Measurements from ENCODE around the gene PPM1G.
A peak's percentile ranks its signal among the peaks of the same experiment; 100 is the strongest.

PPM1G gene

GRCh38 chr2:27390822-27391679 is 18.3 kb downstream of the PPM1G start:
- no peak for DNase-seq (ENCODE audit: low read depth)
- no peak overlapping the region for H3K4me3 ChIP-seq (ENCODE audit: low read depth, low read length)
- TF ChIP-seq CTCF (conservative IDR thresholded peaks at IDR 0.05; ENCODE audit: low read depth, low read length): no peak

- TF ChIP-seq CTCF (conservative IDR thresholded peaks at IDR 0.05; ENCODE audit: low read depth, low read length): no peak
These were observed 27.7 kb downstream of the PPM1G start for GRCh38 chr2:27381577-27382181.

GRCh38 chr2:27380626-27381545 is 28.5 kb downstream of the PPM1G start, which contains the start of gene ZNF513:
TSS of gene ZNF513 (minus strand) at chr2:27380734. CDS start at chr2:27380526, 208 bp downstream.
- peak; percentile 97 for DNase-seq (ENCODE audit: low read depth)
- no peak for TF ChIP-seq CTCF (conservative IDR thresholded peaks at IDR 0.05; ENCODE audit: low read depth, low read length)
- H3K4me3 ChIP-seq (ENCODE audit: low read depth, low read length): peak within 1 kb of the TSS; percentile 80

More at GRCh38 chr2:27381577-27382181, 27.7 kb downstream of the PPM1G start:
- H3K4me3 ChIP-seq (ENCODE audit: low read depth, low read length): no peak overlapping the region
- DNase-seq (ENCODE audit: low read depth): no peak

- TF ChIP-seq CTCF (conservative IDR thresholded peaks at IDR 0.05; ENCODE audit: low read depth, low read length): no peak
- peak; percentile 57 for DNase-seq (ENCODE audit: low read depth)
- H3K4me3 ChIP-seq (ENCODE audit: low read depth, low read length): peak overlapping the region; percentile 80
These were observed 29.4 kb downstream of the PPM1G start for GRCh38 chr2:27379836-27380625.

- no peak for DNase-seq (ENCODE audit: low read depth)
- H3K4me3 ChIP-seq (ENCODE audit: low read depth, low read length): peak overlapping the region; percentile 80
- no peak for TF ChIP-seq CTCF (conservative IDR thresholded peaks at IDR 0.05; ENCODE audit: low read depth, low read length)
These were observed 30.0 kb downstream of the PPM1G start for GRCh38 chr2:27379383-27379835.

- no peak overlapping the region for H3K4me3 ChIP-seq (ENCODE audit: low read depth, low read length)
- no peak for DNase-seq (ENCODE audit: low read depth)
- no peak for TF ChIP-seq CTCF (conservative IDR thresholded peaks at IDR 0.05; ENCODE audit: low read depth, low read length)
These were observed 30.5 kb downstream of the PPM1G start for GRCh38 chr2:27378809-27379290.

Measured in choroid plexus epithelial cell (primary cell).